ENCODE measurements around the gene PRX.

DNA sequence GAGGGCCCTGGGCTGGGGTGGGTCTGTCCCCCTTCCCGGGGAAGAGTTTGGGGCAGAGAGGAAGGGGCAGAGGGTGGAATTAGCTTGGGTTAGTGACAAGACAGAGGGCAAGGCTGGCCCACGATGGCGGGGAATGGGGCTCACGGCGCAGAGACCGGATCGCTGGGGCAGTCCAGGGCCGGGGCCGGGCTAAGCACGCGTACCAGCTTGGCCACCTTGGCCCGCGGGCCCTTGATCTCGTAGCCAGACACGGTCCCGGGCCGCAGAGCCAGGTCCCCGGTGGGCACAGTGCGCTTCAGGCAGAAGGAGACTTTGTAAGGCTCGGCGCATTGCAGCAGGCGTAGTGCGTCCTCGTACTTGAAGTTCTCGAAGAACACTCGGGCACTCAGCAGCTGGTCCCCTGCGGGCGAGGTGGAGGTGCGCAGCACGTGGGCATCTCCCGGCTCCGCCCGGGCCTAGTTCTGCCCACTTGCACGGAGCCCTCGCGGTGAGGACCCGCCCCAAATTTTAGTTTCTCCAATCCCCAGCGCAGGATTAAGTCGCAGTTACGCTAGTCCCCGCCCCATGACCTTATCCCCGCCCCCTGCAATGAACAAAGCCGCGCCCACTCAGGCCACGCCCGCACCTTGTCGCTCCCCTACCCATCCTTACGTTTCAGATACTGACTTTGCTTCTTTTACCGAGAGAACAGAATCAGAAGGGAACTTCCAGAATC, 14.6 kb downstream of the PRX start:
- TF ChIP-seq, protein P1, sequence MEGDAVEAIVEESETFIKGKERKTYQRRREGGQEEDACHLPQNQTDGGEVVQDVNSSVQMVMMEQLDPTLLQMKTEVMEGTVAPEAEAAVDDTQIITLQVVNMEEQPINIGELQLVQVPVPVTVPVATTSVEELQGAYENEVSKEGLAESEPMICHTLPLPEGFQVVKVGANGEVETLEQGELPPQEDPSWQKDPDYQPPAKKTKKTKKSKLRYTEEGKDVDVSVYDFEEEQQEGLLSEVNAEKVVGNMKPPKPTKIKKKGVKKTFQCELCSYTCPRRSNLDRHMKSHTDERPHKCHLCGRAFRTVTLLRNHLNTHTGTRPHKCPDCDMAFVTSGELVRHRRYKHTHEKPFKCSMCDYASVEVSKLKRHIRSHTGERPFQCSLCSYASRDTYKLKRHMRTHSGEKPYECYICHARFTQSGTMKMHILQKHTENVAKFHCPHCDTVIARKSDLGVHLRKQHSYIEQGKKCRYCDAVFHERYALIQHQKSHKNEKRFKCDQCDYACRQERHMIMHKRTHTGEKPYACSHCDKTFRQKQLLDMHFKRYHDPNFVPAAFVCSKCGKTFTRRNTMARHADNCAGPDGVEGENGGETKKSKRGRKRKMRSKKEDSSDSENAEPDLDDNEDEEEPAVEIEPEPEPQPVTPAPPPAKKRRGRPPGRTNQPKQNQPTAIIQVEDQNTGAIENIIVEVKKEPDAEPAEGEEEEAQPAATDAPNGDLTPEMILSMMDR (IDR thresholded peaks at IDR 0.05), result no peak
- no peak for TF ChIP-seq POLR2A (IDR thresholded peaks at IDR 0.05)
